GM18870 (cell line): ENCODE measurements around the gene TUFT1.
"Not testable (repeated sequence)": the region's sequence is repeated elsewhere in the genome, so short reads cannot be mapped to it uniquely, and the experiment has no call there.

Experiments used
- ATAC-seq: cut with Tn5 transposase; IDR thresholded peaks from one replicate; pipeline ENCODE4 v1.9.1; 2021; ENCODE audit warnings: moderate library complexity; ENCODE audit not compliant: unreplicated experiment

The TUFT1 gene

DNA sequence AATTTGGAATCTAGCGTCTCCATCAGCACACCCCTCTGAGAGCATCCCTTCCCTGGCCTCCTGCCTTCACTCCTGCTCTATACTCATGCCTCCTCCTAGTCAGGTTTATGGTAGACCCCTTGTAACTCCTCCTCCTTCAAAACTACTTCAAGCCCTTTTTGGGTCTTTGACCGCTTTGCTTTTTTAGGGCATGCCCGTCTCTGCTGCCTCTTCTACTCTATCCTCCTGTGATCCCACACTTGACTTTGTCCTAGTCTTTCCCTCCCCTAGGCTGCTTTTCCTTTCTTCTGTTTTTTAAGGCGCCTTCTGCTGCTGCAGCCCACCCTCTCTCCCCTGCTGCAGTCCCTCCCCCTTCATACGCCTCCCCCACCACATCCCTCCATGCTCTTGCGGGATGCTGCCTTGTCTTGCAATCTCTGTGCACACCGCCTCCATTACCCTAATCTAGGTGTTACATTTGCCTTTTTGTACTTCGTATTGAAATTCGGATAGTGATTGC lies 73.2 kb downstream of the TUFT1 start:
- no peak for ATAC-seq

DNA sequence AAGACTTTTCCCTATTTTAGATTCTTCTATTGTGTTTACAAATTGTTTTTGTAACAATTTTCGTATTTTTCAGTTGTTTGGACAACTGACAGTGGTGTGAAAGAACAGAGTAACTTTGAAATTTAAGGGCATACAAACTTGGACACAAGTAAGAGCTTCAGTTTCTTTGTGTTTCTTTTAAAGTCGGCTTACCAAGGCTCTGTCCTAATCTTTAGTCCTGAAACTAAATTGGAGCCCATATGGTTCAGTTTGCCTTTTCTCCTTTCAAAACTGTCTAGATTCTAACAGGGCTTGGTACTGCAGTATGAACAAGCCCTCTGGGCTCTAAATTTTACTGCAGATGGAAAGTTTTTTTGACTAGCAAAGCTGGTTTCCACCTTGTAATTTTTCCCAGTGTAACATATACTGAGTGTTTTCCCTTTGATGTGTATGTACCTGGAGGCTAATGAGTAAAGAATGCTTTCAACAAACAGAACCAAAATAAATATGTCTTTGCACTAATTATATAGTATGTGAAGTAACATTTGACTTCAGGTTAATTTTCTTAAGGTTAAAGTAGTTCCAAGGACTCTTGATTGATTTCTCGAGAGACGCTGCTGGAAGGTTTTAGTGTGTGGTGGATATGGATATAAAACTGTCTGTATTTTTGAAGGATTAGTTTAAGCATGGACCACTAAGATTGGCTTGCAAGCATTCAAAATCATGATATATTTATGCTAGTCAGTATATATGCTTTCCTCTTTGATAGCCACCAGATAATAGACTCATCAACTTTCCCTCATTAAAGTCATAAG lies 75.8 kb downstream of the TUFT1 start:
- ATAC-seq = no peak

- ATAC-seq = no peak
Measured at GRCh38 chr1:151616505-151616849, 76.4 kb downstream of the TUFT1 start.

DNA sequence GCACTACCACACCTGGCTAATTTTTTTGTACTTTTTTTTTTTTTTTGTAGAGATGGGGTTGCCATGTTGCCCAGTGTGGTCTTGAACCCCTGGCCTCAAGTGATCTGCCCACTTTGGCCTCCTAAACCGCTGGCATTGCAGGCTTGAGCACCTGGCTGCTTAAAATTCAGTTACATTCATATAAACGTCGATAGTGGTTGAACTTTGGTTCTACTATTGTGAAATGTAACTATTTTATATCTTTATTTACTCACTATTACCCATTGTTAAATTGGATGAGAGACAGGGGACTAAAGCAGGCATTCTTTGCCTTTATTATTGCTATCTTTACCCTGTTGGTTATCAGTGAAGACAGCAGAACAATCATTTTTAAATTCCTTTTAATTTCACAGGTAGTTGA lies 77.9 kb downstream of the TUFT1 start:
- no peak for ATAC-seq

DNA sequence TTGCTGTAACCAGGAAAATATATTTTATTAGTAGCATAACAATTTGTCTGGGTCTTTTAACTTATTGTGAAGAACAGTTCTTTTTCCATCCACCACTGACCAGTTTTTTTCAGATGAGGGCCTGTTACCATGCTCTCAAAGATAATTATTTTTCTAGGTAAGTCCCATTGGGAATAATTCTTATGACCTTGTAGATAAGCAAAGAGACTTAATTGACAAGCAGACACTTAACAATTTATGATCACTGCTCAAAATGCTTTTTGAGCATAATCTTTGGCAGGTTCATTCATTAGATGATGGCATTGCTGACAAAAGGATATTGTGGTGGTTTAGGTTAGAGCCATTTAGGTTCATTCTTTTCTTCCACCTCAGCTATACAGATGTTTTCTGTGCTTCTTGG lies 78.4 kb downstream of the TUFT1 start:
- ATAC-seq = no peak

- not testable (repeated sequence) for ATAC-seq
Measured at GRCh38 chr1:151618996-151619395, 78.9 kb downstream of the TUFT1 start.

DNA sequence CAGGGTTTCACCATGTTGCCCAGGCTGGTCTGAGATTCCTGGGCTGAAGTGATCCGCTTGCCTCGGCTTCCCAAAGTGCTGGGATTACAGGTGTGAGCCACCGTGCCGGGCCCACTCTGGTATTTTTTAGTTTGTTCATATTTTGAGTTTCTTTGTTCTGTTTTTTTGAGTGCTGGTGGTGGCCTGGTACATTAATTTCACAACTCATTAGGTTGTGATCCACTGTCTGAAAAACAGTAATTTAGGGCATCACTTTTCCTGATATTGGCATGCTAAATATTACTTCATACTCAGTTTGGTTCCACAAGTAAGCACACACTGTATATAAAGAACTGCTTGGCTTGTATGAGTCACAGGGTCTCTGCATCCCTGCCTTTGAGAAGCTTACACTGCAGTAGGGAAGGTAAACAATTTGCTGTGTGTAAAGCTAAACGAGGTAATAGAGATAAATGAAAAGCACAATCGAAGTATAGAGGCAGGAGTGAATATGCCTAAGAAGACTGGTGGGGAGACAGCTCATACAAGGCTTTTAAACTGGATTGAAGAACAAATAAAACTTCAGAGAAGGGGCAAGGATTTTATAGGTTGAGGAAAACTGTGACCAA lies 79.5 kb downstream of the TUFT1 start:
- ATAC-seq = no peak

GRCh38 chr1:151620286-151620685 lies 80.2 kb downstream of the TUFT1 start:
- ATAC-seq = no peak

DNA sequence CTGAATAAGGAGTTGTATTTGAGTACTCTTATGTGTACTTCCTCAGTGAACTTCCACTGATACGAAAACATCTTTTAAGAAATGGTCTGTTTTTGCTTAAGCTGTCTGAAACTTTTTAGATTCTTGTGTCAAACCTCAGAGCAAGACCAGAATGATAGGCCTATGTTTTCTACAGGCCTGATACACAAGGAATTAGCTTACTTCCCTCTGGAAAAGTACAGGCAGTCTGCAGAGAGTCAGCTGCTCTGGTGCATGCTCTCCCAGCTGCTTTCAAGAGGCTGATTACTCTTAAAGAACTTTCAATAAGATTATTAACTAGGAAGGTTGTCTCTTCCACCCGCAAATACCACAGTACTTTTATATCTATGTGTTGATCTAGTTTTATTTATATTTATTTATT lies 81.2 kb downstream of the TUFT1 start:
- no peak for ATAC-seq

DNA sequence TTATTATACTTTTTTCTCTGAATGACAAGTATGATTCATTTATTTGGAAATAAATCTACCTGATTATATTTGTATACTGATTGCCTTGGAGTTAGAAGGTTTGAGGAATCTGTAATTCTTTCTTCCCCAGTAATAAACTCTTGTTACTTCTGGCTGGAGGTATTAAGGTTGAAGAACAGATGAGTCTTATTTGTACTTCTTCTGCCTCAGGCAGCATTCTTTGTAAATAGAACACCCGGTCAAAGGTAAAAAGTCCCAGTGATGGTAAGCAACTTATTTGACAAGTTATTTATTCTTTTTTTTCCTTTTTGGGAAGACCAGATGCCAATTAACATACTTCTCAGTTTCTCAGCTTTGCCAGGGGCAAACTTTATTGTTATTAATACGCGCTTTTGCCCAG lies 84.7 kb downstream of the TUFT1 start:
- no peak for ATAC-seq

- no peak for ATAC-seq
Measured at GRCh38 chr1:151626740-151627334, 86.7 kb downstream of the TUFT1 start.

- no peak for ATAC-seq
Measured at GRCh38 chr1:151629278-151629677, 89.2 kb downstream of the TUFT1 start.
